GM18498 (cell line): ENCODE results near the gene QTRT2.

Source experiments
- ATAC-seq: cut with Tn5 transposase; IDR thresholded peaks from one replicate; pipeline ENCODE4 v1.9.1; 2021; ENCODE audit warnings: mild to moderate bottlenecking, moderate library complexity; ENCODE audit not compliant: unreplicated experiment

QTRT2 gene

DNA sequence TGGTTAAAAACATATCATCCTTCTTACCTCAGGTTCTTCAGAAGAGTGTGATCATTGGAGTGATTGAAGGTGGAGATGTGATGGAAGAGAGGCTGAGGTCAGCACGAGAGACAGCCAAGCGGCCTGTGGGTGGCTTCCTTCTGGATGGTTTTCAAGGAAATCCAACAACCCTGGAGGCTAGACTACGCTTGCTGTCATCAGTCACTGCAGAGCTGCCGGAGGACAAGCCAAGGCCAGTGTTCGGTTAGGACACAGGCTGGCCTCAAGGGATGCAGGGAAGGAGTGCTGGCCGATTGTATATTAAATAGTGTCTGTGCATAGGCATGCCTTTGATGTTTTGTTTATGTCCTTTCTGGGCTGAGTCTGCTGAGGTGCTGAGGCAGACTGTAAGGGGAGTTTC, 20.2 kb downstream of the QTRT2 start:
- no peak for ATAC-seq

DNA sequence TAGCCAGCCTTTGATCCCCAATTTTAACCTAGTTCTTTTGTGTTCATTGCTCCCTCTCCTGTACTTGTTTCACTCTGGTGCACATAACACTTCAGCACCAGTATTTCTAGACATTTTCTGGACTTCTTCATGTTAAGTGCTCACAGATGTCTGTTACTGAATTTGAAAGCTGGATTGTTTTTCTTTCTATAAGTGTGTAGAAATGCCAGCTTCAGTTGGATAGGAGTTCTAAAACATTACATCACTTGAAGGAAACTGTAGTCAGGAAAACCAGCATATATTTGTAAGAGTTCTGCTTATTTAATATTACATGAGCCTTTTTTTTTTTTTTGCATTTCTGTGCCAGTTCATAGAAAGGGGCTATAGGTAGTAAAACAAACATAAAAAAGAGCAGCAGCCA, 21.6 kb downstream of the QTRT2 start:
- ATAC-seq = no peak

- no peak for ATAC-seq
Measured at GRCh38 chr3:114079761-114080160, 23.2 kb downstream of the QTRT2 start.

DNA sequence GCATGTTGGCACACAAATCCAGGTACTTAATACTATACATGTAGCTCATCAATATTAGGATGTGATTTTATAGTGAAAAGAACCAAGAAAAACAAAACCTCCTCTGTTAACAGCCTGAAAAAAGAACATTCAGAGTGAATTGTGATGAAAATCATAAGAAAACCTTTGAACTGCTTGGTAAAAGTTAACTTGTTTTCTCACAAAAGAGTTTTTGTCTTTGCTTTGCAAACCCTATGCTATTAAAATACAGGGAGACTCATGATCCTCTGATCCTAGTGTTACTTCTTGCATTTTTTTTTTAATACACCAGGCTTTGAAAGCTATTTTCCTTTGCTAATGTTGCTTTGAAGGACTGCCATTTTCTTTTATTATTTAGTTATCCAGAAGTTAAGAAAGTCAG, 23.7 kb downstream of the QTRT2 start:
- ATAC-seq = no peak

- ATAC-seq = no peak
Measured at GRCh38 chr3:114081037-114081436, 24.5 kb downstream of the QTRT2 start.

DNA sequence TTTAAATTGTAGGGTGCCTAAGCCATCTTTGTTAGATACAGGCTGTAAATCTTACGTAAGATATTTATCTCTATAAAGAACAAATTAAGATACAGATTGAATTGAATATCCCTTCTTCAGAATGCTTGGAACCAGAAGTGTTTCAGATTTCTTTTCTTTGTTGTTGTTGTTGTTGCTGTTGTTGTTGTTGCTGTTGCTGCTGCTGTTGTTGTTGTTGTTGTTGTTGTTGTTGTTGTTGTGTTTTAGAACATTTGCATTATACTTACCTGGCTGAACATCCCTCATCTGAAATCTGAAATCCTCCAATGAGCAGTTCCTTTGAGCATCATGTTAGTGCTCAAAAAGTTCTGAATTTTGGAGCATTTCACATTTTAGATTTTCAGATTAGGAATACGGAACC, 26.6 kb downstream of the QTRT2 start:
- no peak for ATAC-seq

- no peak for ATAC-seq
Measured at GRCh38 chr3:114086356-114086755, 29.8 kb downstream of the QTRT2 start.

GRCh38 chr3:114089675-114090074, 33.1 kb downstream of the QTRT2 start:
- no peak for ATAC-seq

- no peak for ATAC-seq
Measured at GRCh38 chr3:114092151-114093015, 35.8 kb downstream of the QTRT2 start.

GRCh38 chr3:114093016-114093380, 36.5 kb downstream of the QTRT2 start:
- no peak for ATAC-seq

DNA sequence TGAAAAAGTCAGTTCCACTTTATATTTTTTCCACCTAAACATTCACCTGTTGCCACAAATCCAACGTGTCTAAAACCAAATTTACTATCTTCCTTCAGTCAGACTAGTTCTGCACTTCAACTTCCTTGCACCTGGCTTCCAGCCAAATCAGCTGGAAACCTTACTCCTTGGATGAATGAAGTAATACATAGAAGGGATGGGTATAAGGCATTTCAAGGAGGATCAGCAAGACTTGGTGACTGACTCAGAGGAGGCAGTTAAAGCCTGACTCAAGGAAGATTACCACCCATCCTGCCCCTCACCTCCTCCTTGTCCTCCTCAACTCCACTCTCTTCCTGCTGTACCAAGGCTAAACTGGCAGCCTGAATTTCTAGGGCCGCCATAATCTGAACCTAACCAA, 37.1 kb downstream of the QTRT2 start:
- ATAC-seq = no peak

GRCh38 chr3:114095796-114096195, 39.3 kb downstream of the QTRT2 start:
- ATAC-seq = no peak

DNA sequence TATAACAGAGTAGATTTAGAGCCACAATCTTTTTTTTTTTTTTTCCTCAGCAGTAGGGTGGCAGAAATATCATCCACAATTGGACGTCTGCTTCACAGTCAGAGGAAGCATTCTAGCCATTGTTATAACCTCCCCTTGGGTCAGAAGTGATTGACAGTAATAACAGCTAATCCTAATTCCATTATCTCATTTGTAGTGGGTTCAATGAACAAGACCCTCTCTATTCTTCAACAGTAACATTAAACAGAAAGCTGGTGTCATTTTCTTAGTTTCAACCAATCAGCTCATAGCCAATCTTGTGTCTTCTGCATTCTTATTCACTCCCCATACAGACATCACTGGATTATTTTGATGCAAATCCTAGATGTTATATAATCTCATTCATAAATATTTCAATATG, 44.6 kb downstream of the QTRT2 start:
- ATAC-seq = no peak

- no peak for ATAC-seq
Measured at GRCh38 chr3:114103181-114103580, 46.6 kb downstream of the QTRT2 start.

DNA sequence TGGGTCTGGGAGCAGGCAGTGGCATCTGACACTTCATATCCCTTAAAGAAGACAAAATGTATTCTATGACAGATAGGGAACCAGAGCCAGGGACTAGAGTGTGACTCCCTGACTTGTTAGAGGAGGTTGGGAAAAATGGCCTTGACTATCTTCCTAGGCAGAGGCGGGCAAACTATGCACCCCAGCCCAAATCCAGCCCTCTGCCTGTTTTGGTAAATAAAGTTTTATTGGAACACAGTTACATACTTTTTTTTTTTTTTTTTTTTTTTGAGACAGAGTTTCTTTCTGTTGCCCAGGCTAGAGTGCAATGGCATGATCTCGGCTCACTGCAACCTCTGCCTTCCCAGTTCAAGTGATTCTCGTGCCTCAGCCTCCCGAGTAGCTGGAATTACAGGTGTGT, 47.3 kb downstream of the QTRT2 start:
- no peak for ATAC-seq

GRCh38 chr3:114104414-114104813, 47.9 kb downstream of the QTRT2 start:
- no peak for ATAC-seq

DNA sequence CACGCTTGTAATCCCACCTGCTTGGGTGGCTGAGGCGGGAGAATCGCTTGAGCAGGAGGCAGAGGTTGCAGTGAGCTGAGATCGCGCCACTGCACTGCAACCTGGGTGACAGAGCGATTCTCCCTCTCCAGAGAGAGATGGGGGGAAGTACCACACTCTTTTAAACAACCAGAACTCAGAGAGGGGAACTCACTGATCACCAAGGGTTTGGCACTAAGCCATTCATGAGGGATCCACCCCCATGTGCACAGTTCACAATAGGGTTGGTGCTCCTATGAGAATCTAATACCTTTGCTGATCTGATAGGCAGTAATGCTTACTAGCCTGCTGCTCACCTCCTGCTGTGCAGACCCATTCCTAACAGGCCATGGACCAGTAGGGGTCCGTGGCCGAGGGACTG, 51.6 kb downstream of the QTRT2 start:
- ATAC-seq = no peak

DNA sequence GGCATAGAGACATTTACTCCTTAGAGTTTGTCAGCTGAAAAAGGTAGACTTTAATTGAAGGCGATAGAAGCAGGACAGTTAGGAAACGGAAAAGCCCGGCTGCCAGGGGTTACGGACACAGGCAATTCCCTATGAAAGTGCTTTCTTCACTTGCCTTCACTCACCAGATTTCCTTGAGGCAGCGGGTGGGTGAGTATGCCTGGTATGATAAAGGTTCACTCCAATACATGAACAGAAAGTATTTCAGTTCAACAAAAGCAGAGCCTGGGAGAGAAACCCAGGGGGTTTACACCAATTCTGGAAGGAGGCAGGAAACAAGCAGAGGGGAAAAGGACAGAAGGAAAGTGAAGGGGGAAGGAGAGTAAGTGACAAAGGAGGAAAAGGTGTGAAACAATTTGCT, 53.9 kb downstream of the QTRT2 start:
- no peak for ATAC-seq

DNA sequence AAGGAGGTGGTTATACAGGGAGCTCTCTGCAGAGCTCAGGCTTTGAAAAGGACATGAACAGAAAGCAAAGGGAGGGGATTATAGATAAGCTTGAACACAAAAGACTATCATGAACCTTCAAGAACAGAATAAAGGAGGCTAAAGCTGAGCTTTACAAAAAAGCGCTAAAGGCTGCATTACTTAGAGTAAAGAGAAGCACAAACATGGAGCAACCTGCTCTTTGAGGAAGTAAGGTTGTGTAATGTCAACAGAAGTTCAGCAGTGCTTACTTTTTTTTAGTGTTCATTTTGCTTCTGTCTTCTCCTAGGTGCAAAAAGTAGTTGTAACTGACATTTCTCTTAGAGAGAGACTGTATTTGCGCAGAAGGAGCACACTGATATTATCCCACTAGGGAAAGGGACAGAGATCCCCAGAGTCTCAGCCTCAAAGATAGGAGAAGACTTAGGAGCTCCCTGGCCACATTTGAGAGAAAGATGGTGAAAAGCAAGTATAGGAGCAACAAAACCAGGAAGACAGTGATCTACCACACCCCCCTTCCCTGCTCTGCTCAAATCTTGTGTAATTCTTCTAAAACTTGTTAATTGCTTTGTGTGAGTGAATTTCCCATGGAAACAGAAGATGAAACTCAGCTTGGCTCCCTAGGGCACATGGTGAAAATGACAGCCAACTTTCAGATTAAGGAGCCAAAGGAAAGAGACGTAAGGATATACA, 54.7 kb downstream of the QTRT2 start:
- ATAC-seq = no peak

GRCh38 chr3:114112696-114113095, 56.2 kb downstream of the QTRT2 start:
- no peak for ATAC-seq

- no peak for ATAC-seq
Measured at GRCh38 chr3:114114719-114115118, 58.2 kb downstream of the QTRT2 start.

GRCh38 chr3:114115143-114115542, 58.6 kb downstream of the QTRT2 start:
- ATAC-seq = no peak
